Muscle layer of colon (tissue), 2 donors: ENCODE measurements around the gene NDST1.

Experiments
- H3K27ac ChIP-seq: one replicate; pipeline ENCODE4 v1.7.0; 2013; ENCODE audit warnings: low read depth, mild to moderate bottlenecking, low read length, moderate library complexity
- H3K27me3 ChIP-seq, 2 donors: one replicate each; pipeline ENCODE4 v1.7.0; 2013; ENCODE audit warnings: low read length in 2 of 2, mild to moderate bottlenecking in 2 of 2; ENCODE audit not compliant: insufficient read depth in 2 of 2, control insufficient read depth in 1 of 2
- H3K36me3 ChIP-seq: one replicate; pipeline ENCODE4 v1.7.0; 2013; ENCODE audit warnings: mild to moderate bottlenecking, low read length; ENCODE audit not compliant: insufficient read depth
- H3K4me1 ChIP-seq: one replicate; pipeline ENCODE4 v1.7.0; 2013; ENCODE audit warnings: mild to moderate bottlenecking, low read length; ENCODE audit not compliant: insufficient read depth
- H3K4me3 ChIP-seq, 2 donors: one replicate each; pipeline ENCODE4 v1.7.0; 2013; ENCODE audit warnings: low read length in 2 of 2, low read depth in 1 of 2, mild to moderate bottlenecking in 1 of 2, moderate library complexity in 1 of 2
- H3K9ac ChIP-seq: one replicate; pipeline ENCODE4 v1.7.0; 2013; ENCODE audit warnings: low read length
- H3K9me3 ChIP-seq: one replicate; pipeline ENCODE4 v1.7.0; 2013; ENCODE audit warnings: mild to moderate bottlenecking, low read length
- donor health status: abdominal sarcoma.
- donor health status: Adenocarcinoma of cecum.

NDST1 gene

DNA sequence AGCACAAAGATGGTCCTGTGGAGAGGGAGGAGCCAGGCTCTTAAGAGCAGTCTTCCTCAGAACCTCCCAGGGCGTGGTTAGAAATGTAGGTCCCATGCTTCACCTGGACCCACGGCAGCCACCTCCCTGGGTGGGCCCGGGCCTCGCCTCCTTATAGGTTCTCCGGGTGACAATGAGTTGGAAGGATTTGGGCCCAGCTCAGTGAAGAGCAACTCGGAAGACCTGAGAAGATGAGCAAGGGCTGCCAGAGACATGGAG lies 26.3 kb upstream of the NDST1 start:
- no peak overlapping the region for H3K4me3 ChIP-seq
- H3K27me3 ChIP-seq, result no peaks in the 10 kb centered on the region
- H3K4me1 ChIP-seq, result peaks cover 5% of the 10 kb centered on the region
- H3K9ac ChIP-seq, result no peak overlapping the region
- H3K9me3 ChIP-seq, result no peaks in the 10 kb centered on the region
- H3K36me3 ChIP-seq, result no peaks in the 10 kb centered on the region
- no peak overlapping the region for H3K27ac ChIP-seq

DNA sequence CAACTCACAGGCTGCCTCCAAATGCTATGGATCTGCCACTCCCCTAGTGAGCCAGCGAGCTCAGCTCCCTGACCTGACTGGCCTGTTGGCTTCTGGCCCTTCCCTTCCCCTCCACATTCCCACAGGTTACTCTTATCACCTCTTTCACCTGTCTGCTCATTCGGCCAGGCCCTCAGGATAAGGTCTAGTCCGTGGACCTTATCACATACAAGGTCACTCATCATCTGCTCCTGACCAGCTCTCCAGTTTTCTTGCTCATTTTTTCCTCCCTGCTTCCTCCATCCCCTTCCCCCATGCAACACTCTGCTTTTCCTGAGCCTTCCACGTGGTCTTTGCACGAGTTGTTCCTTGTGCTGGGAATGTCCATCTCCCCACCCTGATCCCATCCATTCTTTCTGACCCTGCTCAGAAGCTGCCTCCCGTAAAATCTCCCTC lies 25.9 kb upstream of the NDST1 start:
- Histone ChIP-seq H3K27ac (no peak overlapping the region), H3K4me1 (peaks cover 8% of the 10 kb centered on the region), H3K9ac (no peak overlapping the region), H3K27me3 (no peaks in the 10 kb centered on the region), H3K4me3 (no peak overlapping the region), H3K36me3 (no peaks in the 10 kb centered on the region), H3K9me3 (no peaks in the 10 kb centered on the region)

DNA sequence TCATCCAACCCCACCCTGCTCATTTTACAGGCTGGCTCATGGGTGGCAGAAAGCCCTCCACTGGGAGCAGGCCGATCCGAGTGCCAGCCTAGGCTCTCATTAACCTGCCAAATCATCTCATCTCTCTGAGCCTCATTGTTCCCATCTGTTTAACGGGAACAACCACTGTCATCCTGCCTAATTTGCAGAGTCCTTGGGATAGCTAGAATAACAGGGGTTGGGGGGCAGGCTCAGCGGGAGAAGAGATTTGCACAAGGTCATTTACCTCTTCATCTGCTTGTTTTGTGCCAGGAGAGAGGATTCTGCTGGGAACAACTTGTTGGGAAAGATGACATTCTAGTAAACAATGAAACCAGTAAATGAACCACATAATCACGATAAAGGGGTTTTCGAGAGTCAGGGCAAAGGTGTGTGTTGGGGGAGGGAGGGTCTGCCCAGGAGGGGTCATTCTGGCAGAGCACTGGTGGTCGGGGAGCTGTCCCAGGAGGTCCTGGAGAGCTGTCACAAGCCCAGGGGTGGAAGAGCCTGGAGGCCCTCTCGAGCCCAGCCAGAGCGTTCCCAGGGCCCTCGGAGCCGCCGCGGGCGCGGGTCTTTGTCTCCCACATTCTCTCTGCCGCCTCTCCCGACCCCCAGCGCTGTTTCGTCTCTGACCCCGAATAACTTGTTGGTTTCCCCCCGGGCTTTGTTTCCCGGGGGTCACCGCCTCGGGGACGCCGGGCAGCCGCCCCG lies 22.8 kb upstream of the NDST1 start:
- Histone ChIP-seq H3K4me3 (peak overlapping the region; percentile 55 to 98), H3K27me3 (no peaks in the 10 kb centered on the region), H3K9me3 (no peaks in the 10 kb centered on the region), H3K36me3 (no peaks in the 10 kb centered on the region), H3K27ac (peak overlapping the region; percentile 94), H3K4me1 (peaks cover 39% of the 10 kb centered on the region), H3K9ac (peak overlapping the region; percentile 33)

DNA sequence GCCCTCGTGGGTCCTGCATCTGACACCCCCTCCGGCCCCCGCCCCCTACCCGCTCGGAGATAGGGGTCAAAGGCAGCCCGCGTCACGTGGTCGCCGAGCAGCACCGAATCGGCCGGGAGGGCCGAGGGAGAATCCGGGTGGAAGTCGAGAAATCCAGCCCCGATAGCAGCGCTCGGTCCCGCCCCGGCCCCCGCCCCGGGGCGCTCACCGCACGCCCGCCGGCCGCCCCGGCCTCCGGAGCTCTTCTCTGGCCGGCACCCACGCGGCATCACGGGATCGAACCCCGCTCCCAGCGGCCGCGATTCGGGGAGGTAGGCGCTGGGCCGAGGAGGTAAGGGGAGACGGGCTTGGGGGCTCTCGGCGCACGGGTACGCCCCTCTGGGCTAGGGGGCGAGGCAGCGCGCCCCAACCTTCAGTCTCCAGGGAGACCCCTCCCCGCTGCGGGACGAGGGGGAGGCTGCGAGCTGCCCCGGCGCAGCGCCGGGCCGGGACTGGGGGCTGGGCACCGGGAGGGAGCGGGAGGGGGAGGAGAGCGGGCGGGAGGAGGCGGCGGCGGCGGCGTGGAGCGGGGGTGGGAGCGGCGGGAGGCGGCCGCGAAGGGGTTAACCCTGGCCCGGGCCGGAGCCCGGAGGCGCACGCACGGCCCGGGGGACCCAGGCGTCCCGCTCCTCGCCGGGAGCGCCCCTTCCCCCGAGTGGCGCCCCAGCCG lies 22.1 kb upstream of the NDST1 start:
- peak overlapping the region; percentile 94 for H3K27ac ChIP-seq
- peaks cover 46% of the 10 kb centered on the region for H3K4me1 ChIP-seq
- no peak overlapping the region for H3K9ac ChIP-seq
- H3K4me3 ChIP-seq, result peak overlapping the region; percentile 55 to 98
- no peaks in the 10 kb centered on the region for H3K27me3 ChIP-seq
- H3K36me3 ChIP-seq, result no peaks in the 10 kb centered on the region
- no peaks in the 10 kb centered on the region for H3K9me3 ChIP-seq

DNA sequence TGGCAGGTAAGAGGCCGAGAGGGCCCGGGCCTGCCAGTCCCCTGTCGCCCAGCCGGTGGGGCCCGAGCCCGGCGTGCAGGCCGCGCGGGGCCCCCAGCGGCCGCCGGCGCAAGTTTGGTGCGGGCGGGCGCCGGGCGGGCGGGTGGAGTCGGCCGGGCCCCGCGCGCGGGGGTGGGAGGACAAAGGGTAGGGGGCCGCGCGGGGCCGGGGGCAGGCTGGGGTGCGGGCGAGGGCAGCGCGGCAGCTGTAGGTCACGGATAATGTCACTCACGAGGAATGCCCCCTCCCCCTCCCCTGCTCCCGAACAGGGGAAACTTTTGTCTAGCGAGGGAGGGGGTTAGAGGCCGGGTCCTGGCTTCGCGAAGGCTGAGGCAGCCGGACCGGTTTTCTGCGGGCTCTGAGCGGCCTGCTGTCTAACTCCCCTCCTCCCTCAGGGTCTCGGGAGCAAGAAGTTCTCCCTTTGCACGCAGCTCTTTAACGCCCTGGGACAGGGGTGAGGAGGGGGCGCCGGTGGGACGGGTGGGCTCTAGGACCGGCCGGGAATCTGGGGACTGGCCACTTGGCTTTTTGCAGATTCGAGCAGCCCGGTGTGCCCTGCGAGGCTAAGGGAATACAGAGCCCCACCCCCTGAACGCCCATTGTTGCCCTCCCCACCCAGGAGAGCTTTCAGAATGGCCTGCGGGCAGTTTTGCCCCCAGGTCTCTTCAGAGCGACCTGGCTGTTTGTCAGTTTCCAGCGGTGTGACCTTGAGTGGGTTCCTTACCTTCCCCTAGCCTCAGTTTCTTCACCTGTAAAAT lies 21.3 kb upstream of the NDST1 start:
- Histone ChIP-seq H3K36me3 (no peaks in the 10 kb centered on the region), H3K4me3 (peak overlapping the region; percentile 45 to 98), H3K4me1 (peaks cover 54% of the 10 kb centered on the region)

DNA sequence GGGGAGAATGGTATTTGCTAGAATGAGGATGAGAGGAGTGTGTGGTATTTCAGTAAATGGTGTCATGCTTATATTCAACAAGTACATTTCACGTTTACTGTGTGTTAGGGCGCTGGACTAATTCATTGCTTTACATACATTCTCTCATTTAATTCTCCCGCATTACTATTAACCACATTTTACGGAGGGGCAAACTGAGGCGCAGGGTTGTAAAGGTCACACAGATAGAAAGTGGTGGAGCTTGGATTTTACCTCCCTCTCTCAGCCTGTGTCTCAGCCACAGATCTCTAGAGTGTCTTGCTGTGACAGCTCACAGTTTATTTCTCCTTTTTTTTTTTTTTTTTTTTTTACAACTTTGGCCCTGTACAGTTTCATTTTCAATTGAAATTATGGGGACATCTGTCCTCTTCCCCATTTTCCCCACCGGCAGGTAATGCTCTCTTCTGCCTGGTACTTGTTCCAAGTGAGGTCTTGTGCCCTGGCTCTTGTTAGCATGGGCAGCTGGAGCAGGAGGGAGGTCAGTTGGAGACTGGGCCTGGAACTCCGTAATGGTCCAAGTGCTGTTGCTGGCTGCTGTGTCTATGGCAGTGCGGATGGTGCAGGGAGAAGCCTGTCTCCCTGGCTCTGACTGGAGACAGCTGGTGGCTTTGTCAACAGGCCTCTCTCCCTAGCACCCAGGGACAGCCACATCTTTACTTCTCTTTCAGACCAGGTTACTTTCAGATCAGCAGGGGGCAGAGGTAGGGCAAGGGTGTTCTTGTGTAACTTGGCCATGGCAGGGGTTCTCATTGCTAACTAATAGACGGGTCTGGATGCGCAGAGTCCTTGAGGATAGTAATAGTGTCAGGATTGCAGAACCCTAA lies 20.5 kb upstream of the NDST1 start:
- H3K27me3 ChIP-seq, result no peaks in the 10 kb centered on the region
- H3K36me3 ChIP-seq, result no peaks in the 10 kb centered on the region
- H3K27ac ChIP-seq, result peak overlapping the region; percentile 96
- no peaks in the 10 kb centered on the region for H3K9me3 ChIP-seq
- H3K4me3 ChIP-seq, result peak overlapping the region; percentile 45 to 71
- peaks cover 62% of the 10 kb centered on the region for H3K4me1 ChIP-seq
- H3K9ac ChIP-seq, result peak overlapping the region; percentile 5

More for the DNA sequence above, 21.3 kb upstream of the NDST1 start:
- Histone ChIP-seq H3K9ac (peak overlapping the region; percentile 5), H3K27ac (peak overlapping the region; percentile 96), H3K9me3 (no peaks in the 10 kb centered on the region), H3K27me3 (no peaks in the 10 kb centered on the region)

DNA sequence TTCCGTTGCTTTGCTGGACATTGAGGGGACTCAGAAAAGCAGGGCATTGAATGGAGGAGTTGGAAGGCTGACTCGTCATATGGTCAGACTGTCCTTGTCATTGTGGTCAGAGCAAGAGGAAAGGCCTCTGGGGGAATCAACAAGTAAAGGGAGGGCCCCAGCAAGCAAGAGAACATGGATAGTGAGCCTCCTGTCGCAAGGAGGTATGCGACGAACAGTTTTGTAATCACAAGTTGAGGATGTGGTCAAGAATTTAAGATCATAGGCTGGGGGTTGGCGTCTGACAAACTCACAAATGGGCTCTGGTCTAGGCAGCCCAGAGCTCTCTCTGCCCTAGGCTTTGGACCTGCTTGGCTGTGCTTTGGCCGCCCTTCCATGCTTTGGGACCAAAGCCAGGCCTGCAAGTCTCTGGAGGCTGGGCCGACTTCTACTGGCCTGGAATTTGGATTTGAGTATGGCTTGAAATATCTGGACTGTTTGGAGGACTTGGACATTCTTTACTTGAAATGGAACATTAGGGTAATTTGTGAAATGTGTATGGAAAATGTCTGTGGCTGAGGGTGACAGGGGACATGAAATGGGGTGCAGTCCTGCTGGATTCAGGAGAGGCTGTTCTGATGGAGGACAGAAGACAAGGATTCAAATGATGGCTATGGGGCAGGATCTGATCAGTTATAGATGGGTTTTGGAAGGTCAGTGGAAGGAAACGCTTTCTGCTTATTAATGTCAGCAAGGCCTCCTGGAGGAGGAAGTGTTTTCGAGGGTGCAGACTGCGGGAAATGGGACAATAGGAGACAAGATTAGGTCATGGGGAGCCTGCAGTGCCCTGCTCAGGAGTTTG lies 19.2 kb upstream of the NDST1 start:
- Histone ChIP-seq H3K4me3 (peak overlapping the region in 1 of 2 donors; percentile 45), H3K27me3 (no peaks in the 10 kb centered on the region), H3K36me3 (no peaks in the 10 kb centered on the region), H3K9me3 (no peaks in the 10 kb centered on the region), H3K27ac (peak overlapping the region; percentile 96), H3K4me1 (peaks cover 67% of the 10 kb centered on the region), H3K9ac (peak overlapping the region; percentile 5)

DNA sequence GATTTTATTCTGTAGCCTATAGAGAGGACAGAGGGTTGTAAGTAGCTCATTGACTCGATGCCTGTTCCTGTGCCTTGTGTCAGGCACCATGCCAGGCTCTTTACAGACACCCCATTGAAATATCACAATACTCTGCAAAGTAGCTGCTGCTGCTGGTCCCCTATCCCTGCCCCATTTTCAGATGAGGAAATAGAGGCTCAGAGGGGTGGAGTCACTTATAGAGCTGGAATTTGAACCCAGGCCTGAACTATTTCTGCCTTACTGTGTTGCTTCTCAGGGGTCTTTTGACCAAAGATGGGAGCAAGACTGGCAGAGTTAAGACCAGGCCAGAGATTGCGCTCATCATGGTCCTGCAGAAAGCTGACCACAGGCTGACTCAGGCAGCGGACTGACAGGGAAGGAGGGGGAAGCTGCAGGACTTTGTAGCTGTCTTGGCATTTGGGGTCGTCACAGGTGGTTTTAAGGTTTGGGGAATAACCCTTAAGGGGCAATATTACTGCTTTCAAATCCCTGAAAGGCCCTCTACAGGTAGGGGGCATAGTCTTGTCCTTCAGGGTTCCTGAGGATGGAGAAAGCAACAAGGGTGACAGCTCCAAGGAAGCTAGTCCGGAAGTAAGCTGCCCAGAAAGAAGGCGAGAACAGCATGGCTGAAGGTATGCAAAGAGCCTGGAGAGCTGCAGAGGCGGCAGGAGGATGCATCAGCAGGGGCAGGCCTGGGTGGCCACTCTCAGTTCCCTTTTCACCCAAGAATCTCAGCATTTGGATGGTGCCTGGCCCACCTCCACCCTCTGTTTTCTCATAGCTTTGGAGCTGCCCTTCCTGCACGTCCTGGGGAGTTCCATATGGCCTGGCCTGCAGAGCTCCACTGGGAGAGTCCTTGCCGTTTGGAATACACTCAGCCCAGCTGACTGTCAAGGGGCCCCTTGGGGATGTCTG lies 18.3 kb upstream of the NDST1 start:
- H3K27ac ChIP-seq, result peak overlapping the region; percentile 96
- H3K4me1 ChIP-seq, result peaks cover 67% of the 10 kb centered on the region
- no peaks in the 10 kb centered on the region for H3K9me3 ChIP-seq
- H3K4me3 ChIP-seq, result peak overlapping the region in 1 of 2 donors; percentile 45
- no peaks in the 10 kb centered on the region for H3K27me3 ChIP-seq
- H3K9ac ChIP-seq, result peak overlapping the region; percentile 1
- H3K36me3 ChIP-seq, result no peaks in the 10 kb centered on the region

DNA sequence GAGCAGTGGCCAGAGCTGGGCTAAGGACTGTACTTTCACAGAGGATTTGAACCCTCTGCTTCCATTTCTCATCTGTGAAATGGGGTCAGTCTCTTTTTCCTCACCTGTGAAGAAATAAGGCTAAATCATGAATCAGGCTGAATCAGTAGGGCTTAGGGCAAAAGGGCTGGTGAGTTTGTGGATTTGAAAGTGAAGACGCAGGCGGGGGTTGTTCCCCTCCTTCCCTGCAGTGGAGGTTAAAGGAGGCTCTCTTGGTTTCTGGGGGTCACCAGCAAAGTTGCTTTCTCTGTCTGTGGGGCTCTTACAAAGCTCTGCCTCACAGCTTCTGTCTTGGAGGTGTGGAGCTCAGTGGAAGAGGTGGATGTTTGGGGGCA lies 17.6 kb upstream of the NDST1 start:
- Histone ChIP-seq H3K9me3 (no peaks in the 10 kb centered on the region), H3K4me1 (peaks cover 62% of the 10 kb centered on the region), H3K9ac (no peak overlapping the region), H3K27ac (peak overlapping the region; percentile 47), H3K27me3 (no peaks in the 10 kb centered on the region), H3K4me3 (no peak overlapping the region), H3K36me3 (no peaks in the 10 kb centered on the region)

DNA sequence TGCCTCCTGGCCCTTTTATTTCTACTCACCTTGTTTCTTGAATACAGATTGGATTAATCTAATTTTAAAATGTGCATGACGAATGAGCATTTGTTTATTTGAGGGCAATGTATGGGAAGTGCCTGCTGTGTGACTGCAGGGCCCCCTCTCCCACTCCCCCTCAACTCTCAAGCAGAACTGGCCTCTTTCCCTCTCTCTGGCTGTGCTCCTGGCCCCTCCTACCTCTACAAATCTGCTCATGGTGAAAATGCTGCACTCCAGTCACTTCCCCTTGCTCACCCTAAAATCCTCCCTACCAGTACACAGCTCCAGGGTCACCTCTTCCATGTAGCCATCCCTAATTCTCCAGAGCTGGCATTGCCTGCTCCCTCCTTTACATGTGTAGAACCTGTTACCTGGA lies 17.2 kb upstream of the NDST1 start:
- peaks cover 62% of the 10 kb centered on the region for H3K4me1 ChIP-seq
- peak overlapping the region; percentile 1 for H3K9ac ChIP-seq
- H3K27ac ChIP-seq, result peak overlapping the region; percentile 1
- no peak overlapping the region for H3K4me3 ChIP-seq
- no peaks in the 10 kb centered on the region for H3K27me3 ChIP-seq
- H3K9me3 ChIP-seq, result no peaks in the 10 kb centered on the region
- H3K36me3 ChIP-seq, result no peaks in the 10 kb centered on the region
